OCI-LY3 (cell line): ENCODE data around the gene DNM3.

ENCODE experiments used
- CTCF ChIP-seq: fragments of 200-600, 300-600 bp; sonication (generic); IDR thresholded peaks from 2 replicates; pipeline ENCODE4 v1.5.1; 2014; ENCODE audit warnings: antibody characterized with exemption, low read length, low read depth
- EZH2phosphoT487 ChIP-seq: fragments of 200-600 bp; shearing (Covaris generic); IDR thresholded peaks from 2 replicates; pipeline ENCODE4 v1.6.1; 2018; ENCODE audit warnings: antibody characterized with exemption, mixed run types, low read depth

GRCh38 chr1:171940368-171940767, 99.1 kb downstream of the DNM3 start:
- no peak for TF ChIP-seq CTCF
- TF ChIP-seq EZH2phosphoT487 = no peak
